Myocyte (in vitro differentiated cells): Measurements from ENCODE around the gene ASB6. TPM values are rescaled to one million over a fixed set of nuclear protein-coding genes. Genes with fewer than 3 reads are reported as not detected.

ENCODE experiments used
- DNase-seq: peaks from one replicate; pipeline ENCODE4 v3.0.0-alpha.2; 2012; ENCODE audit warnings: low read depth
- total RNA-seq: library from RNA; depleted of rRNA; stranded (reverse); fragments of >200 nt; gene quantifications from 2 replicates; pipeline ENCODE4 v1.2.3, GENCODE V29; 2014

The ASB6 gene
- total RNA-seq, 1 donor from 2014 or later, result 17.4 TPM

- DNase-seq, result peak; percentile 71
These were observed 15.2 kb downstream of the ASB6 start for GRCh38 chr9:129626625-129627284.

GRCh38 chr9:129626079-129626624, 15.8 kb downstream of the ASB6 start, which contains the start of gene NTMT1:
NTMT1 (plus strand) TSS chr9:129626163; CDS start chr9:129632704, 6,541 bp downstream.
- peak; percentile 85 for DNase-seq

- no peak for DNase-seq
These were observed 17.0 kb downstream of the ASB6 start for GRCh38 chr9:129624947-129625346.

- DNase-seq, result peak; percentile 54
These were observed 17.7 kb downstream of the ASB6 start for GRCh38 chr9:129624168-129624759.

GRCh38 chr9:129623331-129623730, 18.6 kb downstream of the ASB6 start:
- no peak for DNase-seq

DNA sequence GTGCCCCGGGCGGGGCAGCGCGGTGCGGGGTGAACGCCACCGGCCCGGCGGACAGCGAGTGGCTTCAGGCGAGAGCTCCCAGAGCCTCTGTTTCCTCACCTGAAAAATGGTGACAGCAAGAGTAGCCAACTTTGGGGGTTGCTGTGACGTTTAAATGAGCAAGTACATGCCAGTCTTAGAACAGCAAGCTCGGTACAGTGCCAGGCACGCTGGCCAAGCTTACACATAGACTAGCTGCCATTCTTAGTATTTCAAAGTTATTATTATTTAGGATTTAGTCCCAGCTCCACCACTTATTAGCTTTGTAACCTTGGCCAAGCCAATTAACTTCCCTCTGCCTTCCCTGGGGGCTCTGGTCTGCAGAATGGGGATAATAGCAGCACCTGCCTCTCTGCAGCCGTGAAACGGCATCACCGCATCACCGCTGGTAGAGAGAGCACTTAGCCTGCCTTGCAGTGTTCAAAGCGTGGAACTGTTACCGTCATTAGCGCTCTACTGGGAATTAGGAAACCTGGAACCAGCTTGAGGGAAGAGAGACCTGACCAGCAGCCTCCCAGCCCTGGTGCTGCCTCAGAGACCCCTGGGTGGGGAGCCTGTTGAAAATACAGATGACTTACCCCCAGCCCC, 21.2 kb downstream of the ASB6 start, which contains the start of gene C9orf50:
C9orf50 (minus strand) TSS at position 433 of the 627 bp plus-strand sequence. CDS start 527 bp downstream, outside the sequence.
- DNase-seq, result no peak

DNA sequence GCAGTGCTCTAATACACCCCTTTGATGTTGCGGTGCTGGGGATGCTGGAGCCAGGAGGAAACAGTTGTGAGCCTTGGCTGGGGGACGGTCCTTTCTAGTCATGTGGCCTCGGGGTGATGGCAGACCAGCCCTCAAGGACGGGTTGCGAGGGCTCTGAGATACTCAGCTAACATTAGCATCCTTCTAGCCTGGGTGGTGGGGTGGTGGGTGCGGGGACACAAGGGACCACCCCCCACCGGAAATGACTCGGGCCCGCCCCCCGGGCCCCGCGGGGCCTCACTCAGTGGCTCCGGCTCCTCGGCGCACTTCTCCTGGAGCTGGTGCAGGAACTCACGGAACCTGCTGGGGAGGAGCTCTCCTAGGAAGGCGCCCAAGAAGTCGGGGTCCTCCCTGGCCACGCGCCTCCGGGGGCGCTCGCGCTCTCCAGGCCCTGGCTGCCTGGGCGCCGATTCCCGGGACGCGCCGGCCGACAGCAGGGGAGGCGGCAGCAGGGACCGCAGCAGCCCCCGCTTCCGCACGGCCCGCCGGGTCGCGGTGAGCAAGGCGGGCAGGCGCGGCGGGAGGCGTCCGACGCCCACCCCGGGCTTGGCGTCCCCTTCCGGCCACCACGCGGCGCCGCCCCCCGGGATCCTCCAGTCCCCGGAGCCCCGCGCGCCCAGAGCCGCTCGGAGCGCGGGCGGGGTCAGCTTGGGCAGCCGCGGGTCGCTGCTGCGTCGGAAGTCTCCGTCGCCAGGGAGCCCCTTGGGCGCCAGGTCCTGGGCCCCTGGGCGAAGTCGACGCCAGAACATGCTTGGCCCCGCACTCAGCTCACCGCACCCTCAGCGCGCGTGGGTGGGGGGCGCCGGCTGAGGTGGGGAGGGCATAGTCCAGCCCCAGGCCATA, 21.9 kb downstream of the ASB6 start:
- DNase-seq, result no peak

GRCh38 chr9:129617167-129617566, 24.8 kb downstream of the ASB6 start:
- DNase-seq, result peak; percentile 63

GRCh38 chr9:129615407-129616285, 26.3 kb downstream of the ASB6 start:
- no peak for DNase-seq

GRCh38 chr9:129614932-129615331, 27.0 kb downstream of the ASB6 start:
- DNase-seq, result no peak

DNA sequence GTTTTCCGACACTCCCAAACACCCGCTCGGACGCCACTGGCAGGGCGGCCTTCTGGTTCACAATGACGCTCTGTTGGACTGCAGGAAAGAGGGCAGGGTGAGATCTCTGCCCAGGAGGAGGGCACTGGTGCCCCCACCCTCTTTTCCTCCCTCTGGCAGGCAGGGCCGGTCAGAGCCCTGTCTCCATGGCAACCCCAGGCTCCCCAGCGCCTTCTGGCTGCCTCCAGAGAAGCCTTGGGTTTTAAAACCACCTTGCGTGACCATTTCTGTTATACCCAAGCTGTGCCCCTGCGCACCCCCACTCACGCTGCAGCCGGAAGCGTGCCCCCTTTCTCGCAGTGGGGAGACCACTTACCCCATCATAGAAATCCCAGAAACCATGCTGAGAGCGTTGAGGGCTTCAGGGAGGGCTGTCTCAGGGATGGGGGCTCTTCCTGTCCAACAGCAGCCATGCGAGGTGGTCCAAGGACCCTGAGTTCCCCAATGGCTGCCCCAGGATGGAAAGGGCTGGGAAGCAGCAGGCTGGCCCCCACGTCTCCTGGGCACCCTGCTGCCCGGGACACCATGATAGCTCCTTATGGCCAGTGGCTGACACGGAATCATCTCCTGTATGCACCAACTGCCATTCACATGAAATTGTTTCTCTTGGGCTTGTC, 28.3 kb downstream of the ASB6 start:
- DNase-seq, result no peak

GRCh38 chr9:129612815-129613519, 29.0 kb downstream of the ASB6 start:
- DNase-seq, result no peak

- no peak for DNase-seq
These were observed 29.8 kb downstream of the ASB6 start for GRCh38 chr9:129612123-129612522.

GRCh38 chr9:129611307-129611800, 30.6 kb downstream of the ASB6 start:
- DNase-seq, result no peak

DNA sequence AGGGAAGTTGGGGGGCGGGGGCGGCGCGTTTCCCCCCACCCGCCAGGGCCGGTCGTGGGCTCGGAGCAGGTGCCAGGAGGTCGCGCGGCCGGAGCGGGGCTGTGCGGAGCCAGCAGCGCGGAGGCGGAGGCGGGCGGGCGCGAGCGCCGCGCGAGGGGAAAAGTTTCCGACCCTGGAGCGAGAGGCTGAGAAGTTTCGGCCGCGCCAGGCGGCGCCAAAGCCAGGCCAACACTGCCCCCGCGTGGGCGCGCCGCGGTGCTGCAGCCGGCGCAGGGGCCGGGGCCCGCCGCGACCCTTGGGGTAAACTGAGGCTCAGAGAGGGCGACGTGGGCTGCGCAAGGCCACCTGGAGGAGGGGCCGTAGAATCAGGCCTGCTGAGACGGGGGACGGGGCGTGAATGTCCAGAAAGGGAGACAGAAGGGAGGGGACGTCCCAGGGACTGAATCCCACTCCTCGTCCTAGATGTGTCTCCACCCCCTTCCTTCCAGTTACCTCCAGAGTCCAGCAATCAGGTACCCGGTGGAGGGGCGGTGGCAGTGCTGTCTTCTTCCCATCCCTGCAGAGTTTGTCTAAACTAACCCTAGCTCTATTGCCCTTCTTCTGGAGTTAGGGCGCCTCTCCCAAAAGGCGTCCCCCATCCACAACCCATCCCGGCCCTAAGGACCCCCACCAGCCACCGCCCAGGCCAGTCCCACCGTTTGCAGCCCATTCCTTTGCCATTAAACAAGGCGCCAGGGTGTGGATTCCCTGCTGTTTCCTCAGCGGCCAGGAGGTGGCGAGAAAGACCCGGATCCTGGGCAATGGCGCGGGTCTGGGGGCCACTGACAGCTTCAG, 31.3 kb downstream of the ASB6 start:
- peak; percentile 76 for DNase-seq

DNA sequence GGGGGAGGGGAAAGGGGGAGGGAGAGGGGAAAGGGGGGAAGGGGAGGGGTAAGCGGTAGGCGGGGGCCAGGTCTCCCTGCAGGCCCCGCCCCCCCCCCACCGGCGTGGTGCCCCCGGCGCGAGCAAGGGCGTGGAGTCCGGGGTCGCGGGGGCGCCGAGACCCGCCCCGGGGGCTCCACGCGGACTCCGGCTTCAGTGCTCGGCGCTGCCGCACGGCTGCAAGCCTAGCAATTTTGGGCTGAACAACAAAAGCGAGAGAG, 31.8 kb downstream of the ASB6 start:
- DNase-seq, result no peak

DNA sequence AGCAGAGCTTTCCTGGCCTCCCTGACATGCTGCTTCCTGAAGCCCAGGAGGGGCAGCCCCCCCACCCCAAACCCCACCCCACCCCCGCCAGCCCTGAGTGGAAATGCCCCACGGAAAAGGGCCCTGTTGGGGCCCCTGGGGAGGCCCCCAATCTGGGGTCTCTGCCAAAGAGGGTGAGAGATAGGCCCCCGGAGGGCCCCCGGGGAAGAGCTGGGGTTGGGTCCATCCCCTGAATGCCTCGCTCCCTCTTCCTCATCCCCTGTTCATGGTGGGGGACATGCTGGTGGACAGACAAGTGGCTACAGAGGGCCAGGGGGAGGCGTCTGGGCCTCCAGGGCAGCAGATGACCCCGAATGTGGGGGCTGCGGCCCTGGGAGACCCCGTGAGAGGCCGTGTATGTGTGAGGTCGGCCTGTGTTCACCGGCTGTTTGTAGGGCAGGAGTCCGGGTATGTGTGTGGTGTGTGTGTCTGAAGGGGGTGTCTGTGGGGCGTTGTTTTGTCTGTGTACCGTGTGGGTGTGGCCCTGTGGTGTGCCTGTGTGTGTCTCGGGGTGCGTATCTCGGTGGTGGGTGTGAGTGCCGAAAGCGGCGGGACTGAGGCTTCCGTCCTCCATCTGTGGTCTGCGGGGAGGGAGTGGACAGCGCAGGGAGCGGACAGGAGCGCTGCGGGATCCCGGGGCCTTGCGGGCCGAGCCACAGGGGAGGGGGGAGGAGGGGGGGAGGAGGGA, 32.3 kb downstream of the ASB6 start:
- peak; percentile 38 for DNase-seq
